Immature natural killer cell (primary cell): ENCODE results near the gene SUMF1. TPM values are rescaled to one million over a fixed set of nuclear protein-coding genes. Genes with fewer than 3 reads are reported as not detected.

Source experiments
- DNase-seq, 3 donors: peaks; one replicate each; pipeline ENCODE4 v3.0.0; 2022; ENCODE audit warnings: mixed read lengths in 1 of 3
- H3K27ac Mint-ChIP-seq, 6 donors: one replicate each; pipeline ENCODE4 v1.8.0; 2020; ENCODE audit warnings: mixed read lengths in 6 of 6, mild to moderate bottlenecking in 5 of 6, inconsistent platforms in 4 of 6, moderate library complexity in 3 of 6
- H3K27me3 Mint-ChIP-seq, 3 donors: one replicate each; pipeline ENCODE4 v1.8.0; 2020 to 2021; ENCODE audit warnings: low read depth in 3 of 3, mild to moderate bottlenecking in 3 of 3, mixed read lengths in 3 of 3, moderate library complexity in 3 of 3, inconsistent platforms in 1 of 3
- H3K36me3 Mint-ChIP-seq, 3 donors: one replicate each; pipeline ENCODE4 v1.8.0; 2020; ENCODE audit warnings: mixed read lengths in 3 of 3, inconsistent platforms in 2 of 3, mild to moderate bottlenecking in 2 of 3
- H3K4me1 Mint-ChIP-seq, 2 donors: one replicate each; pipeline ENCODE4 v1.8.0; 2020; ENCODE audit warnings: inconsistent platforms in 2 of 2, mild to moderate bottlenecking in 2 of 2, mixed read lengths in 2 of 2, moderate library complexity in 1 of 2
- H3K4me3 Mint-ChIP-seq, 5 donors: one replicate each; pipeline ENCODE4 v1.8.0; 2020; ENCODE audit warnings: mild to moderate bottlenecking in 5 of 5, mixed read lengths in 5 of 5, inconsistent platforms in 3 of 5, moderate library complexity in 3 of 5
- H3K9me3 Mint-ChIP-seq, 6 donors: one replicate each; pipeline ENCODE4 v1.8.0; 2020; ENCODE audit warnings: mild to moderate bottlenecking in 6 of 6, mixed read lengths in 6 of 6, inconsistent platforms in 4 of 6, moderate library complexity in 3 of 6
- polyA plus RNA-seq, 3 donors: library from polyadenylated mRNA; unstranded; fragments of 300-500 nt; fragmentation: Illumina TruSeq; gene quantifications; one replicate each; pipeline ENCODE4 v1.2.3, GENCODE V29; 2021

The SUMF1 gene
- 10 to 100 TPM; 38.3 to 79.9 (median 43.9) TPM for polyA plus RNA-seq

DNA sequence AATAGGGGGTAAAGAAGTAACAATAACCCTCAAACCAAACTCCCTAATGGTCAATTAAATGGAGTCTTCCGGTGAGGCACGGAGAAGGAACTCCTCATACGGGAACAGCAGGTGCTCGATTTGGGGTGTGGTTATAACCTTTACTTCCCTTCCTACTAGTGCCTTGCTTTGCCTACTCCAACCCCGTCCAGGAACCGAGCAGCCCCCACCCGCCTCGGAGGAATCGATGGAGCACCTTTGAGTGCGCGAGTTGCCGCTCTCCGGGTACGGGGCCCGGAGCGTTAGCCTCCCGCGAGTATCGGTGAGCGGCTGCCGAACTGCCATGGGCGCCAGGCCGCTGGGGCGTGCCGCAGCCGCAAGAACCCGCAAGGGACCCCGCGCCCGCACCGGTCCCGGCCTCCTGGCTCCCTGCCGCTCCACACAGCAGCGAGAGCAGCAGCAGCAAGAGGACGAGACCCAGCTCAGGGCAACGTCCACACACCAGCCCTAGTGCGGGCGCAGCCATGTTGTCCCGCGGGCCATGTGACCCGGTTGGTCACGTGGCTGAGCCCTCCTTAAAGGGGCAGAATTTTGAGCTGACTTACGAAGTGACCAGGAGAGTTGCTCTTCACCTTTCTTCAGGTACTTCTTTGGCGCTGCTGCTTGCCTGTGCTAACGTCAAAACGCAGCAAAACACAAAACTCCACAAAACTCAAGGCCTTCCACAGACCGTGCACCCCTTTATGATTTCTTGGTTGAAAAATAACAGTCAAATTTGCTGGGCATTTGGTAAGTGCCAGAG, at the start of gene SUMF1:
TSS of gene SUMF1 (minus strand) at position 529 of the 781 bp plus-strand sequence. CDS start at position 505, 24 bp downstream.
- Mint-ChIP-seq H3K4me1 (peaks cover 16 to 32% of the 10 kb centered on the region in 2 donors), H3K9me3 (no peaks in the 10 kb centered on the region), H3K4me3 (peak within 1 kb of the TSS; percentile 90 to 93 (median 92)), H3K27me3 (peaks cover 0 to 5% (median 3%) of the 10 kb centered on the region in 3 donors), H3K36me3 (no peaks in the 10 kb centered on the region), H3K27ac (peak within 1 kb of the TSS; percentile 83 to 94 (median 89))
- peak; percentile 70 to 77 (median 74) for DNase-seq

DNA sequence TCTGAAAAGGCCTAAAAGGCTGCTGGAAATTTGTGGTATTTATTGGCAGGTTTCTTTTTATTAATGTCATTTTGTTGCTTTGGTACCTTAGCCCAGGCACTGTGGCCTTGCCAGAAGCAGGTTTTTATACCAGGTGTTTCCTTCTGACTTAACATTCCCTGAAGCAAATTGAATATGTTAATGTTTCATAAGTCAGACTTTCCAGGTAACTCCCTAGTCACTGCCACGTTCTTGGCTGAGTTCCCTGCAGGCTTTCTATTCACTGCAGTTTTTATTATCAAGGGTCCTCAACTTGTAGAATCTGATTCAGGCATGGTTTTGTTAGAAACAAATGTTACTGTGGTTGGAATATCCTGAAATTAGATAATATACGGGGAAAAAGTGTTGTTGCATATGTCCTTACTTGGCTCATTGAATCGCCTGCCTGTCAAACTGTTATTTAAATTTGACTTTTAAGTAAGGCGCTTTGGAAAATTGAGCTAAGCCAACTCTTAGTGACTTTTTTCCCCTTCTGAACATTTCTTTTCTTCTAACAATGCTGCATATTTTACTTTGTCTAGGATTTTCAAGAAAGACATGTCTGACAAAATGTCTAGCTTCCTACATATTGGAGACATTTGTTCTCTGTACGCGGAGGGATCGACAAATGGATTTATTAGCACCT, 49.0 kb upstream of the SUMF1 start:
- DNase-seq = no peak
- H3K9me3 Mint-ChIP-seq = no peaks in the 10 kb centered on the region
- H3K4me1 Mint-ChIP-seq = peaks cover 26 to 33% of the 10 kb centered on the region in 2 donors
- peaks cover 0 to 2% (median 0%) of the 10 kb centered on the region in 3 donors for H3K27me3 Mint-ChIP-seq
- no peak overlapping the region for H3K27ac Mint-ChIP-seq
- H3K4me3 Mint-ChIP-seq = no peak overlapping the region
- H3K36me3 Mint-ChIP-seq = peaks cover 0 to 3% (median 3%) of the 10 kb centered on the region in 3 donors

DNA sequence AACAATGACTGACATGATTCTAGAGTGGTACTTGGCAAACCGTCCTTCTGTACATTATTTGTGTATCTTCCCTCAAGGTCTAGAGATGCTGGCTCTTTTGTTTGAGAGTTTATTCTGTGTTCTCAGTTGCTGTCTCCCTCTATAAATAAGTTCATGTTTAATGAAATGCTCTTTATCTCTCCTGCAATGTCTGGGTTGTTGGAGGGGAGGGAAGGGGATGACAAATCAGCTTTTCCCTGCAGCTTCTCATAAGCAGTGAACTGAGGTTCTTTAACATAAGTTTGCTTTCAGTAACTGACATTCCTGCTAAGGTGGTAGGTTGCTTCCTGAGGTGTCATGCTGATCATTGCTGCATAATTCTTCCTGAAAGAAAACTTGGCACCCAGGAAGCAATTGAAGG, 47.8 kb upstream of the SUMF1 start:
- Mint-ChIP-seq H3K27me3 (peaks cover 0 to 2% (median 0%) of the 10 kb centered on the region in 3 donors), H3K27ac (no peak overlapping the region), H3K4me1 (peaks cover 20 to 25% of the 10 kb centered on the region in 2 donors), H3K4me3 (no peak overlapping the region), H3K36me3 (peaks cover 0 to 11% (median 4%) of the 10 kb centered on the region in 3 donors), H3K9me3 (no peaks in the 10 kb centered on the region)
- DNase-seq = no peak

DNA sequence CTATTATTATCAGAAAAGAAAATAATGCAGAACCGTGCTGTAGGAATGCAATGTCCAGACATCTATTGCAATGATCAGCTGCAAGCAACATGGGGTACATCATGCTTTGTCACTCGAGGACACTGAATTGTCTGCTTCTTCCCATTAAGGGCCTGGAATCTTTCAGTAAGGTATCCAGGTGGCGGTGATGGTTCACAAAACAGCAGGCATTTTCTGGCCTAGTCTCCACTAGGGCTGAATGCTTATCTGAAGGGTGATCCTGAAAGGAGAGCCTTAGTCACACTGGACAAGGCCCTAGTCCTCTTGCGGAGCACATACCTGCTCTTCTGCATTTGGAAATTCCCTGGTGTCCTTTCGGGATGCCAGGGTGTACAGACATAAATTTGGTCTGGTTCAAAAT, 47.3 kb upstream of the SUMF1 start:
- no peak for DNase-seq
- Mint-ChIP-seq H3K36me3 (peaks cover 0 to 11% (median 7%) of the 10 kb centered on the region in 3 donors), H3K4me3 (no peak overlapping the region), H3K27ac (no peak overlapping the region), H3K9me3 (no peaks in the 10 kb centered on the region), H3K27me3 (peaks cover 0 to 2% (median 0%) of the 10 kb centered on the region in 3 donors), H3K4me1 (peaks cover 14 to 19% of the 10 kb centered on the region in 2 donors)

DNA sequence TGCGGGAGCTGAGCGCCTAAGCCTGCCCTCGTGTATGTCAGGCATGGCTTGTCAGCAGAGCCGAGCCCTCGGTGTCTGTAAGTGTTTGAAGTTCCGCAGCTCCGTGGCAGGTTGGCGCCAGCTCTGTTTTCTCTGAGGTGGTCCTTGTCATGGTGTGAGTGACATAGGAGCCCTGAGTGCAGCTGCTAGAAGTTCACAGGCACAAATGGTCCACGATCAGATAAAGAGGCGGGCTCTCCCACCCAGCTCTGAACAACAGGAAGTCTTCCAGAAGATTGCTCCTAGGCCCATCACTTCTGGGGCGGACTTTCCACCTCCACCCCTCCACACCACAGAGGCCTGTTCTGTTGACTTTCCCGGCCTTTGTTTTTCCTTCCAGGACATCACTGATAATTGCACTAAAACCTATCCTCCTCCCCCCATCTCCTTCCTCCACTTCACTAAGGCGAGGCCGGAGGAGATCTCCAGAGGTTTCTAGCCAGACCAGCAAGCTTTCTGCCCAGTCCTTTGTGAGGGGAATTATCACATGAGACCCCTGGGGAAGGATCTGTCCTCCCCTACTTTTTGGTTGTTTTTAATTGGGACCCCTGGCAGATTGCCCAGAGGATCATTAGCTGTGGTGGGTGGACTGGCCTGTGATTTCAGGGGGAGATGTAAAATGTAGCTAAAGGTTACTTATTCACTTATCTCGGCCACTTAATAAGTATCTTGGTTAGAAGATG, 46.0 kb upstream of the SUMF1 start:
- Mint-ChIP-seq H3K4me3 (no peak overlapping the region), H3K27me3 (no peaks in the 10 kb centered on the region), H3K27ac (peak overlapping the region in 1 of 6 donors; percentile 14), H3K9me3 (no peaks in the 10 kb centered on the region), H3K4me1 (peaks cover 8 to 13% of the 10 kb centered on the region in 2 donors), H3K36me3 (peaks cover 4 to 11% (median 7%) of the 10 kb centered on the region in 3 donors)
- DNase-seq = no peak

DNA sequence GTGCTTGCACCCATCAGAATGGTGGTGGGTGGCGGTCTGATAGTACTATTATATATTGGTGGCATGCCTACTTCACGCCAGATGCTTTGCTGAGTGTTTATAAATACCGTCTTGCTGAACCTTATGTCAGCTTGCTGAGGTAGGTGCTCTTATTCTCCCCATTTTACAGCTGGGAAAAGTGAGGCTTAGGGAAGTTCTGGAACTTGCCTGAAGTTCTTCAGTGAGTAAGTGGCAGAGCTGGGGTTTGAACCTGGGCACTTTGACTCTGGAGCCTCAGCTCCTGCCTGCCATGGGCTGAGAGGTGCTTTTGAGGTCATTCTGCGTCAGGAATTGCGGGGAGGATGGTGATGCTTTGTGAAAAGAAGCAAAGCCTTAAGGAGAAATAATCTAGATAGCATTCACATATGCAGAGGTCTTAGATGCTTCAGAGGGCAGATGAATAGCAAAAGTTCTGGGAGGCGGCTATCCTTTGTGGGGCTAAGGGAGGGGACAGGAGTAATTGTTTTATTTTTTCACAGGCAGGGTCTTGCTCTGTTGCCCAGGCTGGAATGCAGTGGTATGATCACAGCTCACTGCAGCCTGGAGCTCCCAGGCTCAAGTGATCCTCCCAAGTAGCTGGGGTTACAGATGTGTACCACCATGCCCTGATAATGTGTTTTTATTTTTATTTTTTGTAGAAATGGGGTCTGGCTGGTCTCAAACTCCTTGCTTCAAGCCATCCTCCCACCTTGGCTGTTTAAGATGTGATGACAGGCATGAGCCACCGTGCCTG, 44.6 kb upstream of the SUMF1 start:
- peaks cover 20 to 21% of the 10 kb centered on the region in 2 donors for H3K4me1 Mint-ChIP-seq
- no peak overlapping the region for H3K4me3 Mint-ChIP-seq
- H3K9me3 Mint-ChIP-seq = no peaks in the 10 kb centered on the region

DNA sequence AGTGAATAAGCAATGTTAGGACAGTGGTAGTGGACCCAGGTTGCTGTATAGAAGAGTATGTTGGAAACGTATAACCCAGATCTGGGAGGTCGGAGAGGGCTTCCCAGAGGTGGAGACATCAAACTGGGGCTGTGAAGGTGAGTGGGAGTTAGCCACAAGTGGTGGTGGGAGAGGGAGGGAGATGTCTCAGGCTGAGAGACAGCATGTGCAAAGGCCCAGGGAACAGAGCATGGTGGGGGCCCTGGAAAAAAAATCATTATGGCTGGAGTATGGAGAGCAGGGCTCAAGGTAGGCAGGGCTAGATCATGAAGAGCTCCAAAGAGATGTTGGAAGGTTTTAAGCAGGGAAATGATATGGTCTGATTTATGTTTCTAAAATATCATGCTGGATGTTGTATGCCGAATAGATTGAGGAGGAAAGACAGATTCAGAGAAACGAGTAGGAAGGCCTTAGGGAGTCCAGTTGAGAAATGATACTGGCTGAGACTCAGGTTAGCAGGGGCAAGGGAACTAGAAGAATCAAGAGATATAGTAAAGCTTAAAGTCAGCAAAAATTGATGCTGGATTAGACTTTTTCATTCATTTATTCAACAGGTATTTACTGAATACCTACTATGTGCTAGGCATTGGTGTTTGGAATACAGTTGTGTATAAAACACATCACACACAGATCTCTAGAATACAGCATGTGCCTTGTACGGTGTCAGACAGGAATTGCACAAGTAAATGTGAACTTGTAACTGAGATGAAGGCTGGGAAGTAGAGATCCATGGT, 43.1 kb upstream of the SUMF1 start:
- DNase-seq = no peak
- Mint-ChIP-seq H3K36me3 (peaks cover 4 to 14% (median 5%) of the 10 kb centered on the region in 3 donors), H3K9me3 (no peaks in the 10 kb centered on the region), H3K27ac (peak overlapping the region in 2 of 6 donors; percentile 19 to 65), H3K4me1 (peaks cover 35 to 36% of the 10 kb centered on the region in 2 donors), H3K27me3 (peaks cover 0 to 2% (median 0%) of the 10 kb centered on the region in 3 donors), H3K4me3 (no peak overlapping the region)

More for the DNA sequence above, 44.6 kb upstream of the SUMF1 start:
- Mint-ChIP-seq H3K27me3 (no peaks in the 10 kb centered on the region), H3K36me3 (peaks cover 4 to 14% (median 5%) of the 10 kb centered on the region in 3 donors), H3K27ac (no peak overlapping the region)
- DNase-seq = no peak

DNA sequence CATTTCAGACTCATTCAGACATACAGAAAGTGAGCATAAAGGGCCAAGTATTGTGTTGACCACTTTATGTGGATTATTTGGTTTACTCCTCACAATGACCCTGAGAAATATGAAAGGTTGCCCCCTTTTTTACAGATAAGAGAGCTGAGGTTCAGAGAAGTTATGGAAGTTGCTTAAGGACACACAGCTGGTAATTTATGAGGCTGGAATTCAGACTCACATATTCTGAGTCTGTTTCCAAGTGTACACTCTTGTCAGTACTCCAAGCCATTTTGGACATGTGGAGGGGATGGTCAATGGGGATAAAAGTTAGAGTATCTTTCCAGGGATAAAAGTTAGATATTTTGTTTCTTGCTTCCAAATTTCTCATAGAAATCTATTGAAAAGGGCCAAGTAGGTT, 42.0 kb upstream of the SUMF1 start:
- H3K27me3 Mint-ChIP-seq = peaks cover 0 to 2% (median 0%) of the 10 kb centered on the region in 3 donors
- no peaks in the 10 kb centered on the region for H3K9me3 Mint-ChIP-seq
- peaks cover 46 to 47% of the 10 kb centered on the region in 2 donors for H3K4me1 Mint-ChIP-seq
- no peak overlapping the region for H3K27ac Mint-ChIP-seq
- H3K36me3 Mint-ChIP-seq = peaks cover 4 to 14% (median 5%) of the 10 kb centered on the region in 3 donors
- no peak for DNase-seq
- no peak overlapping the region for H3K4me3 Mint-ChIP-seq

DNA sequence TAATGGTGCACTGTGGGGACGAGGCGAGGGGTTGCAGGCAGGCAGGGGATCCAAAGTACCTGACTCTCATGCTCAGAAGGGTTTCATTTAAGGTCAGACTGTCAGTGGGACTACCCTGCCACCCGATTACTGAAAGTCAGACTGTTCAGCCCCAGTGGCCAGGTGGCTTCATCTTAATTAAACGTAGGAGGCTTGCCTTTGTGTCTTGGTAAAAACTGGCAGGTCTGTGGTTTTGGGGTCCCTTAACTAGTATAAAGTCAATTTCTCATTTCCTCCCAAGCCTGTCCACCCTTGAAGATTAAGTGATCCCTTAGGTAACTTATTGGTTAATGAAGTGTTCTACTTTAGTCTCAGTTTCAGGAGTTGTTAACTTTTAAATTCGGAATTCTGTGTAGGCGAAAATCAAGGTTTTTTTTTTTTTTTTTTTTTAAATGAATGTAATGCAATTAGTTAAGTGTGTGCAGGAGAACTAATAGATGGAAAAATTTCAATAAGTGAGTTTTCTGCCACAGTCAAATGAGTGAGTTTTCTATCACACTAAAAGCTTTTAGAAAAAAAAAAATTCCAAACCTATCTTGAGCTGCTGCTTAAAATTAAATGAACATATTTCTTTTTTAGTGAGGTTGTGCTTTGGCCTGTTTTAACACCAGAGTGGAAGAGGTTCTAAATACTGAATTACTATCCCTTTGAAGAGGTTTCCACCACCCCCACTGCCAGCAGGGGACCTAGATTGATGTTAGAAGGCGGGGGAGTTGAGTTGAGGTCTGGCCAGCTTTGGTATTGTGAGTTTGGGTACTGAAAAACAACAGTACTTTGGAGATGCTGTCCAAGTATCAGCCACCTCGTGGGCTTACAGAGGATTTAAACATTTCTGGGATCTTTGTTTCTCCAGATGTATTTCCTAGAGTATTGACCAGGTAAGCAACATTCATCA, 41.2 kb upstream of the SUMF1 start:
- peaks cover 4 to 14% (median 5%) of the 10 kb centered on the region in 3 donors for H3K36me3 Mint-ChIP-seq
- peak overlapping the region in 3 of 5 donors; percentile 5 to 68 (median 19) for H3K4me3 Mint-ChIP-seq
- no peak for DNase-seq
- peaks cover 54% of the 10 kb centered on the region in 2 donors for H3K4me1 Mint-ChIP-seq
- H3K9me3 Mint-ChIP-seq = no peaks in the 10 kb centered on the region
- peaks cover 0 to 2% (median 0%) of the 10 kb centered on the region in 3 donors for H3K27me3 Mint-ChIP-seq
- peak overlapping the region in 4 of 6 donors; percentile 26 to 93 (median 81) for H3K27ac Mint-ChIP-seq

DNA sequence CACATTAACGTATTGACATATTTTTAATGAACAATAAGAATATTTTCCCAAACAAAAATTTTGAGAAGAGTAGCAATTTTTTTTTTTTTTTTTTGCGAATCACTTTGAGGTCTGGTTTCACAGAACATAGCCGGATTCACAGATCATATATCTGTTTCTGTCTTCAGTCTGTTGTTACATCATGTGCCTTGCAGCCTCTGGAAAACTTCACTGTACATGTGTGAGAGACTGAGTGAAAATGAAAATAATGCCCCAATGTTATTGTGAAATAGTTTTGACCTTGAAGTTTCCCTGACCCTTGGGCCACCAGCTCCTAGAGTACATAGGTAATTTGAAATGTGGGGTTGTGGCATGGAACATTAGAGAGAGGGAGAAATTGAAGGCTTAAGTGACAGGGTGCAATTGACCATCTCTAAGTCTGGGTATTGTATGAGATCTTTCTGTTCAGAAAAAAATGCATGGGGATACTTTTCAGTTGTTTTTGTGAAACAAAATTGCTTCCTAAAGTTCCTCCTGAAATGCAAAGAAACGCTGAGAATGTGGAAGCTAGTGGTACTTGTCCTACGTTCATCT, 40.0 kb upstream of the SUMF1 start:
- Mint-ChIP-seq H3K27ac (peak overlapping the region in 5 of 6 donors; percentile 5 to 93 (median 77)), H3K4me3 (peak overlapping the region in 4 of 5 donors; percentile 1 to 68 (median 38)), H3K9me3 (no peaks in the 10 kb centered on the region), H3K27me3 (peaks cover 0 to 2% (median 0%) of the 10 kb centered on the region in 3 donors), H3K36me3 (peaks cover 4 to 12% (median 5%) of the 10 kb centered on the region in 3 donors), H3K4me1 (peaks cover 58 to 59% of the 10 kb centered on the region in 2 donors)
- DNase-seq = no peak

DNA sequence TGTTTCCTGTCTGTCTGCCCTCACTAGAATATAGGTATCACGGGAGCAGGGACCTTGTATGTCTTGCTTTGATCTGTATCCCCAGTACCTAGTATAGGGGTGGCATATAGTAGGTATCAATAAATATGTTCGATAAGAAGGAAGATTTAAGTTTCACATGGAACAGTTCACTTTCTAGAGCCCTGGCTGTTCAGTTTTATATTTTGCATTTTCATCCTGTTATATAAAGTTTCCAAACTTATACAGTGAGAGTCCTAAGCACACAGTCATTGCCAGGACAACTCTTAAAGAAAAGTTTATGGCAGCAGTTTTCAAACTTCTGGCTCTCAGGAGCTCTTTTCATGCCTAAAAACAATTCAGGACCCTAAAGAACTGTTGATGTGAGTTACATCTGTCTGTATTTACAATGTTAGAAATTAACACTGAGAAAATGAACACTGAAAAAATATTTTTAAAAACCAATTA, 39.5 kb upstream of the SUMF1 start:
- peak overlapping the region; percentile 20 to 93 (median 72) for H3K27ac Mint-ChIP-seq
- H3K9me3 Mint-ChIP-seq = no peaks in the 10 kb centered on the region
- H3K27me3 Mint-ChIP-seq = peaks cover 0 to 2% (median 0%) of the 10 kb centered on the region in 3 donors
- DNase-seq = no peak
- peaks cover 58 to 59% of the 10 kb centered on the region in 2 donors for H3K4me1 Mint-ChIP-seq
- H3K36me3 Mint-ChIP-seq = peaks cover 4 to 11% (median 5%) of the 10 kb centered on the region in 3 donors
- peak overlapping the region in 4 of 5 donors; percentile 28 to 68 (median 54) for H3K4me3 Mint-ChIP-seq
